HUDEP-2 (cell line): ENCODE results near the gene SERTAD1.
"Not testable (repeated sequence)": the region's sequence is repeated elsewhere in the genome, so short reads cannot be mapped to it uniquely, and the experiment has no call there.

ENCODE experiments used
- DNase-seq, 76 experiments: peaks; one replicate each; lab custom pipeline; 2025; ENCODE audit not compliant: unreplicated experiment in 76 of 76; lab: John Stamatoyannopoulos, UW

Gene SERTAD1, protein sequence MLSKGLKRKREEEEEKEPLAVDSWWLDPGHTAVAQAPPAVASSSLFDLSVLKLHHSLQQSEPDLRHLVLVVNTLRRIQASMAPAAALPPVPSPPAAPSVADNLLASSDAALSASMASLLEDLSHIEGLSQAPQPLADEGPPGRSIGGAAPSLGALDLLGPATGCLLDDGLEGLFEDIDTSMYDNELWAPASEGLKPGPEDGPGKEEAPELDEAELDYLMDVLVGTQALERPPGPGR

DNA sequence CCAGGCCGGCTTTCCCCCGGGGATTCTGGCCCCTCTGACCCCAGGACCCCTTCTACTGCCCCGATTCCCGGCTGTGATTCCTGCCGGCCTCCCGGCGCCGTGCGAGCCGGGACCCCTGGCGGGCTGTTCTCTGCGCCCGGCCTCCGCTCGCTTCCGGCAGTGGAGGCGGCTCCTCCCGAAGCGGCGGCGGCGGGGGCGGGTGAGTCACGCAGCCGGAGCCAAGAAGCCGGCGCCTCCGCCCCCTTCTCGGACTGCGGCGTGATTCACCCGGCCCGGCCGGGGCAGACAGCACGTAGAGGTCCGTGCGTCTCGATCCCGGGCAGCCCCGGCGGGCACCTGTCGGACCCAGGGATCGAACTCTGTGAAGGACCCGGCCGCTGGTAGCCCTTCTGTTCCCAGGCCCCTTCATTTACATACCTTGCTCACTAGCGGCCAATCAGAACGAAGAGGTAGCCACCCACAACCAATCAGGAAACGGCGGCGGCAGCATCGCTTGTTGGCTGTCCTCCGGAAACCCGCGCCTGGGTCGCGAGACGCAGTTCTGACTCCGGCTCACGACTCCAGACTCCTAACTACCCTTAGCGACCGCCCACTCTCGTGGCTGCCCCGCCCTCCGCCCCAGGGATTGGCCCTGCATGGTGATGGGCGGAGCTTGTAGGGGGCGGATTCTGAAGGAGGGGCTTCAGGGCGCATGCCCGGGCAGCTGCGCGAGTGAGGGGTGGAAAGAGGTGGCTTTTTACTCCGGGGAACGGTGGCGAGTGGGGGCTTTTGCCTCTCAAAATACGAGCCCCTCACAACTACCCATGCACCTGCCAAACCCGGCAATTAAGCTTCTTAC is at the start of gene SERTAD1:
Gene SERTAD1, minus strand, starts transcription at position 543 of the 838 bp plus-strand sequence. CDS start 2,446 bp downstream, outside the sequence.
- DNase-seq = peak; percentile 93 to 100 (median 100)

DNA sequence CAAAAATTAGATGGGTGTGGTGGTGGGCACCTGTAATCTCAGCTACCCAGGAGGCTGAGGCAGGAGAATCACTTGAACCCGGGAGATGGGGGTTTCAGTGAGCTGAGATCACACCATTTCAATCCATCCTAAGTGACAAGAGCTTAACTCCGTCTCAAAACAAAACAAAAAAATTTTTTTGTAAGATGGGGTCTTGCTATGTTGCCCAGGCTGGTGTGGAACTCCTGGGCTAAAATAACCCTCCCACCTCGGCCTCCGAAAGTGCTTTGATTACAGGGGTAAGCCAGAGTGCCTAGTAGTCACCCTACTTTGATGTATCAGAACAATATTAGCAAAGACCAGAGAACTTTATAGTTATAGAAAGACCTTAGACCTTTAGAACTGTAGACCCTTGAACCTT is 48.9 kb upstream of the SERTAD1 start:
- no peak for DNase-seq

DNA sequence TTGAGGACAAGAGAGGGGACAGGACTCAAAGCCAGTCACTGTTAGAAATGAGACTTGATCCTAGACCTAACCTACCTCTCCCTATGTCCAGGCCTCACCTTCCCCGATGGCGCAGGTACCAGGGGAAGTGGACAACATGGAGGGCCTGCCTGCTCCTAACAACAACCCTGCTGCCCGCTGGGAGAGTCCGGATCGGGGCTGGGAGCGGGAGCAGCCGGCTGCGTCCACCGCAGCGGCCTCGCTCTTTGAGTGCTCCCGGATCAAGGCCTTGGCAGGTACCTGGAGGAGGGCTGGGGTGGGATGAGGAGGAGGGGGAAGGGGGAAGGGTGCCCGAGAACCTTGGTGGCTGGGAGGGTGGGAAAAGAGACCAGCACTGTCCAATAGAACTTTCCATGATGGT is 46.7 kb upstream of the SERTAD1 start:
- no peak for DNase-seq

DNA sequence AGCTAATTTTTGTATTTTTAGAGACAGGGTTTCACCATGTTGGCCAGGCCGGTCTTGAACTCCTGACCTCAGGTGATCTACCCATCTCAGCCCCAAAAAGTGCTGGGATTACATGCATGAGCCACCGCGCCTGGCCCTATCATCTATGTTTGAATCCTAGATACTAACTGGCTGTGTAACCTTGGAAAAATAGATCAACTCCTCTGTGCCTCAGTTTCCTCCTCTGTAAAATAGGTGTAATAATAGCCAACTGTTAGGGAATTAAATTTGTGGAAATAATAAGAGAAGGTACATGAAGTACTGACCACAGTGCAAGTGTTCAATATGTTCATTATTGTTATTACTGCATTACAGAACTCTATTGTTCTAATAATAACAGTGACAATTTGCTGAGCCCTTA is 45.3 kb upstream of the SERTAD1 start:
- no peak for DNase-seq

DNA sequence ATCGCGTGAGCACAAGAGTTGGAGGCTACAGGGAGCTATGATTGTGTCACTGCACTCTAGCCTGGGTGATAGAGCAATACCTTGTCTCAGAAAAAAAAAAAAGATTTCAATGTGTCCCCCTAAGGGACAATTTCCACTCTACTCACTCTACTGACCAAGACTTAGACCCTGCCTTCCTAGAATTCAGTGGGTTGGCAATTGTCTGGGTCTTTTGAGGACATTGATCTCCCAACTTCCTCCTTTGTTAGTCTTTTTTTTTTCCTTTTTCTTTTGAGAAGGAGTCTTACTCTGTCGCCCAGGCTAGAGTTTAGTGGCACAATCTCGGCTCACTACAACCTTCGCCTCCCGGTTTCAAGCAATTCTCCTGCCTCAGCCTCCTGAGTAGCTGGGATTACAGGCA is 43.2 kb upstream of the SERTAD1 start:
- DNase-seq = no peak

DNA sequence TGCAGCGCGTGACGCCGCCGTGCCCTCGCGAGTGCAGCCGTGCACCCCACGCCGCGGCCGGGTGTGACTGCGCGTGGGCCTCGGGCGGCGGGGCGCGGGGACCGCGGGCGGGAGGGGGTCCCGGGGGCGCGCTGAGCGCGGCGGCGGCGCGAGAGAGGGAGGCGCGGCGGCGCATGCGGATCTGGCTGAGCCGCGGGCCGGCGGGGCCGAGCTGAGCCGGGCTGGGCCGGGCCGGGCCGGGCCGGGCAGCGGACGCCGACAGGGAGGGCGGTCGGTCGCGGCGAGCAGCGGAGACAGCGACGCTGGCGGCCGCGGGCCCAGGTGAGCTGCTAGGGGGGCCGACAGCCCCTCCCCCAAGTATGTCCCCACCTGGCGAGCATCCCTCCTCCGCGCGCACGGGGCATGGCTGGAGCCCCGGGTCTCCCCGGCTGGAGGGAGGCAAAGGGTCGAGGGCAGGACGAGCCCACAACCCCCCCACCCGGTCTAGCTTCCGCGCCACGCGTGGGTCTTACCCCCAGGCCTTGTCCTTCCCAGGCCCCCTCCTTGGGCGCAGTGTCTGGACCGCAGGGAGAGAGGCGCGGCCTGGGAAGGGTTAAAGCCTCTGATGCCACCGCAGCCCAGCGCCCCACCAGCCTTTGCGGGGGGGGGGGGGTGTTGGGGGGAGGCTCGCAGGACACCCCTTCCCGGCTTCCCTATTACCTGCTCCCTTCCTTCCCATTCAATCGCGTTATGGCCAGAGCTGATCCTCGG is 41.4 kb upstream of the SERTAD1 start, which contains the start of gene SPTBN4:
Gene SPTBN4, plus strand, starts transcription at position 17 of the 750 bp plus-strand sequence. CDS start 5,621 bp downstream, outside the sequence.
- DNase-seq = no peak

DNA sequence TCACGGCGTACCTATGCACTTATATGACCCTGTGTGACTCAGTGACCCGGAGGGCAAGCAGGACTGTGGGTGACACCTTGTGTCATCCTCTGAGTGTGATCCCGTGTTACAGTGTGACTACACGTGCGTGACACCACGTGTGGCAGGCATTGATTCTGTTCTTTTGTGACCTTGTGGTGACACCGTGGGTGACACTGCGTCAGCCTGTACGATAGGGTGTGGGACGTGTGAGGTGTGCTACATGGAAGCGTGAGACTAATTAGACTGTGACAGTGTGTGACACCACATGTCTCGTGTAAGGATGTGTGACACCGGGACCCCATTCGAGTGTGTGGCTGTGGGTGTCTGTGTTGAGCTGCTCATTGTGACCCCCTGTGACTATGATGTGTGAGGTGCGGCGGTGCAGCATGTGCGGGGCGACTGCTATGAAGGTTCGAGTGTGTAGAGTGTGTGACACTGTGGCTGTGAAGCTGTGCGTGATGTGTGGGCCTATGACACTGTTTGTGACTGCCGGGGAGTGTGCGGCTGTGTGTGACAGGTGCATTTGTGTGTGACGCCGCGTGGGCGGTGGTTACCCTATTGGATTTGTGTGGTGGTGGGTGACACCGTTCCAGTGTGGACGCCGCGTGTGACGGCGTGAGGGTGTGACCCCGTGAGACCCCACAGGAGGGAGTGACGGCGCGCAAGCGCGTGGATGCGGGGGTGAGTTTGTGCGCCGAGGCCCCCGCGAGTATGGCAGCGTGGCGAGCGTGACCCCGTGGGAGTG is 40.6 kb upstream of the SERTAD1 start:
- DNase-seq = peak in 16 of 76 experiments; percentile 53 to 91 (median 66)

DNA sequence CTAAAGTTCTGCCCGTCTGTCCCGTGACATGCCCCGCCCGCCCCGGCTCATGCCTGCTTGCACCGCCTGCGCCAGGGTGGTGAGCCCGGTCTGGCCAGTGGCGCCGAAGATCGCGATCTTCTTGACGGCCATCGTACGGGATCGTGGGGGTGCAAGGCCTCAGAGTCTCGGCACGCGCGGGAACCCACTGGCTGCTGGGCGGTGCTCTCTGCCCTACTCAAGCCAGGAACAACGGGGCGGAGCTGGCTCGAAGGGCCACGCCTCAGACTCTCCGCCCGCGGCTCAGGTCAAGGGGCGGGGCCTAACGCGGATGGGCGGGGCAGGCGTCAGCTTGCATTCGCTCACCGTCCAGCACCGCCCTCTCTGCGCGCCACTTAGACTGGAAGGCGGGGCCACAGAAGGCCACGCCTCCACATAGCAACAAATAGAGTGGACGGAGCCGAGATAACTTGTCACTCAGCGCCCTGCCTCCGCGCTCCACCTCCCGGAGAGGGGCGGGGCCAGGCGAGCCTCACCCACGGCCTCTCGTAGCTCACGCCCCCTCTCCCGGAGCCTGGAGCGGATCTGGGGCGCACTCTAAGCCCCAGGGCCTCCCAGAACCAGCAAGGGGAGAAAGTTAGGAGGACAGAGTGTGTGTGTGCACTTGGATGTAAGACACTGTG is 39.9 kb upstream of the SERTAD1 start, which contains the start of gene BLVRB:
Gene BLVRB, minus strand, starts transcription at position 189 of the 662 bp plus-strand sequence. Its CDS starts 57 bp downstream, at position 132.
- DNase-seq = peak; percentile 90 to 100 (median 100)

DNA sequence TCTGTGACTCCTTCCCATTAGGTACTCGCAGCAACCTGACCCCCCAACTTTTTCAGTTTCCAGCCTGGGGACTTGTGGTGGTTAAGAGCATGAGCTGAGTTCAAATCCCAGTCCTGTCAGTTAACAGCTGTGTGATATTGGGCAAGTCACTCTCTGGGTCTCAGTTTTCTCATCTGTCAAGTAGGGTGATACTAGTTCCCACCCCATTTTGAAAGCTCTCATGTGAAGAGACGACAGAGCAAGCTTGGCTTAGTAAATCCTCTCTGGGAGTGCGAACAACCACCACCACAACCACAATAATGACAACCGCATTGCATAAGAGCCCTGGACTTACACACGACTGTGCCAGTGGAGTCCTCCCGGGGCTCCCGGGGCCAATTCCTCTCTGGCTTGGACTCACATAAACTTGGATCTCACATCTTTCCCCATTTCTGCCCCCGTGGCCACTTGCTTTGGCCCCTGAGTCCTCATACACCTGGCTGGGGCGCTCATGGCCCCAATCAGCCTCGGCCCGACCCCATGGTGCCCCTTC is 39.3 kb upstream of the SERTAD1 start:
- DNase-seq = peak in 37 of 76 experiments; percentile 42 to 97 (median 81)

DNA sequence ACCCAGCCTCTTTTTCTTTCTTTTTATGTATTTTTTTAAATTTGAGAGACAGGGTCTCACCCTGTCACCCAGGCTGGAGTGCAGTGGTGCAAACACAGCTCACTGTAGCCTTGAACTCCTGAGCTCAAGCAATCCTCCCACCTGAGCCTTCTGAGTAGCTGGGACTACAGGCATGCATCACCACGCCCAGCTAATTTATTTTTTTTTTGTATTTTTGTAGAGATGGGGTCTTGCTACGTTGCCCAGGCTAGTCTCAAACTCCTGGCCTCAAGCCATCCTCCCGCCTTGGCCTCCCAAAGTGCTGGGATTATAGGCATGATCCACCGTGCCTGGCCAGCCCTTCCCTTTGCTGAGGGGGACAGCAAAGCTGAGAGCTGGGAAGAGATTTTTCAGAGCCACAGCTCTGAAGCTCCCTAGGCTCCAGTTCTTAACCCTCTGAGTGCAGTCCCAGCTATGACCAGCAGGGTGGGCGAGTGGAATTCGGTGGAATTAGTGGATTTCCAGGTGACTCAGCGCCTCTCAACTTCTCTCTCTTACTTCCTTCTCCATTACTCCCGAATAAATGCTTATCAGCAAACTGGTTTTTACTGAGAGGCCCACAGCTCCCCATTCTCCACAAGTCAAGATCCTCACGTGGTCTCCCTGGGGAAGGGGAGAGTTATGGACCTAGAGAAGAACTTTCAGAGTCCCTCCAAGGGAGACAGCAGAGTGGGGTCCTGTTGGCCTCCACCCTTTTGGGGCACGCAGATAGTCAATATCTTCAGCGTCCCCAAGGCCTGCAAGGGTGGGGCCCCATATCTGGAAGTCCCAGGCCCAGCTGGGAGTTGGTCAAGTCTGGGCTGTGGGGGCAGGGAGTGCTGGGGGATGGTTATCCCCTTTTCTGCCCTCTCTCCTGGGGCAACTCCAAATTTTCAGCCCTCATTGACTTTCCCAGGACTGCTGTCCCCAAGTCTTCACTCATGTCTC is 38.5 kb upstream of the SERTAD1 start:
- DNase-seq = peak in 75 of 76 experiments; percentile 86 to 99 (median 95)

DNA sequence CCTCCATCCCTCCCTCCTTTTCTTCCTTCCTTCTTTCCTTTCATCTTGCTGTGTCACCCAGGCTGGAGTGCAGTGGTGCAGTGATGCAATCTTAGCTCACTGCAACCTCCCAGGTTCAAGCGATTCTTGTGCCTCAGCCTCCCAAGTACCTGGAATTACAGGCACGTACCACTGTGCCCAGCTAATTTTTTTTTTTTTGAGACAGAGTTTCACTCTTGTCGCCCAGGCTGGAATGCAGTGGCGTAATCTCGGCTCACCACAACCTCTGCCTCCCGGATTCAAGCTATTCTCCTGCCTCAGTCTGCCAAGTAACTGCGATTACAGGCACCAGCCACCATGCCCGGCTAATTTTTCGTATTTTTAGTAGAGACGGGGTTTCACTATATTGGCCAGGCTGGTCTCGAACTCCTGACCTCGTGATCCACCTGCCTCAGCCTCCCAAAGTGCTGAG is 37.8 kb upstream of the SERTAD1 start:
- peak in 16 of 76 experiments; percentile 15 to 69 (median 48) for DNase-seq

GRCh38 chr19:40461669-40462221 is 36.0 kb upstream of the SERTAD1 start:
- no peak for DNase-seq

DNA sequence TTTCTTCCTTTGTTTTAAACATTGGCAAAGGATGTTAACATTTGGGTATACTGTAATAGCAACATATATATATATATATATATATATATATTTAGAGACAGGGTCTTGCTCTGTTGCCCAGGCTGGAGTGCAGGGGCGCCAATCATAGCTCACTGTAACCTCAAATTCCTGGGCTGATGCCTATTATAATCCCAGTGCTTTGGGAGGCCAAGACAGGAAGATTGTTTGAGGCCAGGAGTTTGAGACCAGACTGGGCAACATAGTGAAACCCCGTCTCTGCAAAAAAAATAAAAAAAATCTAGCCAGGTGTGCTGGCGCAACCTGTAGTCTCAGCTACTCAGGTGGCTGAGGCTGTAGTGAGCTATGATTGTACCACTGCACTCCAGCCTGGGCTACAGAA is 34.4 kb upstream of the SERTAD1 start:
- DNase-seq = no peak

DNA sequence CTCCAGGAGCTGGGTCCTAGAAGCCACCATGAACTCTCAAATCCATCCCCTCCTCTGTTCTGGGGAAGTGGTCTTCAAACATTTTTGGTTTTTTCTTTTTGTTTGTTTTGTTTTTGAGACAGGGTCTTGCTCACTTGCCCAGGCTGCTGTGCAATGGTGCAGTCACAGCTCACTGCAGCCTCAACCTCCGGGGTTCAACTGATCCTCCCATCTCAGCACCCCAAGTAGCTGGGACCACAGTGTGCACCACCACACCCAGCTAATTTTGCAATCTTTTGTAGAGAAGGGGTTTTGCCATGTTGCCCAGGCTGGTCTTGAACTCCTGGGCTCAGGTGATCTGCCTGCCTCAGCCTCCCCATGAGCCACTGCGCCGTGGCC is 32.8 kb upstream of the SERTAD1 start:
- DNase-seq = no peak

GRCh38 chr19:40457953-40458596 is 32.3 kb upstream of the SERTAD1 start:
- DNase-seq = no peak

GRCh38 chr19:40457048-40457447 is 31.3 kb upstream of the SERTAD1 start:
- no peak for DNase-seq

DNA sequence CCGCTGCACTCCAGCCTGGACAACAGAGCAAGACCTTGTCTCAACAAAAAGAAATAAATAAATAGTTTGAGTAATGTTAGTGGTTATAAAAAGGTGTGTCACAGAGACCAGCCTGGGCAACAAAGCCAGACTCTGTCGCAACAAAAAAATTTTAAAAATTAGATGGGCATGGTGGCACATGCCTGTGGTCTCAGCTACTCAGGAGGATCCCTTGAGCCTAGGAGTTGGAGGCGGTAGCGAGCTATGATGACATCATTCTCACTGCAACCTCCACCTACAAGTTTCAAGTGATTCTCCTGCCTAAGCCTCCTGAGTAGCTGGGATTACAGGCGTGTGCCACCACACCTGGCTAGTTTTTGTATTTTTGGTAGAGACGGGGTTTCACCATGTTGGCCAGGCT is 28.2 kb upstream of the SERTAD1 start:
- DNase-seq = not testable (repeated sequence)
